Fibroblast of the conjunctiva (primary cell): ENCODE measurements around the gene PXDN.

Source experiments
- DNase-seq: peaks from one replicate; pipeline ENCODE4 v3.0.0-alpha.2; 2010; ENCODE audit warnings: low read depth

The PXDN gene

GRCh38 chr2:1598041-1598710 is 146.1 kb downstream of the PXDN start:
- DNase-seq = no peak

- DNase-seq = no peak
Measured at GRCh38 chr2:1595274-1595673, 149.0 kb downstream of the PXDN start.

- no peak for DNase-seq
Measured at GRCh38 chr2:1594373-1595171, 149.7 kb downstream of the PXDN start.

GRCh38 chr2:1594123-1594372 is 150.3 kb downstream of the PXDN start:
- no peak for DNase-seq

- DNase-seq = peak; percentile 31
Measured at GRCh38 chr2:1593371-1594122, 150.8 kb downstream of the PXDN start.

GRCh38 chr2:1591978-1592907 is 152.1 kb downstream of the PXDN start:
- peak; percentile 59 for DNase-seq

- DNase-seq = no peak
Measured at GRCh38 chr2:1591461-1591770, 152.9 kb downstream of the PXDN start.

- no peak for DNase-seq
Measured at GRCh38 chr2:1590596-1591460, 153.5 kb downstream of the PXDN start.

- no peak for DNase-seq
Measured at GRCh38 chr2:1588978-1589621, 155.2 kb downstream of the PXDN start.

- DNase-seq = no peak
Measured at GRCh38 chr2:1588051-1588977, 156.0 kb downstream of the PXDN start.

GRCh38 chr2:1586923-1587840 is 157.1 kb downstream of the PXDN start:
- DNase-seq = no peak

GRCh38 chr2:1586251-1586922 is 157.9 kb downstream of the PXDN start:
- DNase-seq = no peak

GRCh38 chr2:1585635-1586034 is 158.7 kb downstream of the PXDN start:
- no peak for DNase-seq

GRCh38 chr2:1584691-1585485 is 159.4 kb downstream of the PXDN start:
- DNase-seq = no peak

GRCh38 chr2:1584051-1584531 is 160.2 kb downstream of the PXDN start:
- no peak for DNase-seq

GRCh38 chr2:1582891-1583341 is 161.4 kb downstream of the PXDN start:
- no peak for DNase-seq
